ENCODE results near the gene PIMREG.
"Not testable (repeated sequence)": the region's sequence is repeated elsewhere in the genome, so short reads cannot be mapped to it uniquely, and the experiment has no call there.

PIMREG gene

DNA sequence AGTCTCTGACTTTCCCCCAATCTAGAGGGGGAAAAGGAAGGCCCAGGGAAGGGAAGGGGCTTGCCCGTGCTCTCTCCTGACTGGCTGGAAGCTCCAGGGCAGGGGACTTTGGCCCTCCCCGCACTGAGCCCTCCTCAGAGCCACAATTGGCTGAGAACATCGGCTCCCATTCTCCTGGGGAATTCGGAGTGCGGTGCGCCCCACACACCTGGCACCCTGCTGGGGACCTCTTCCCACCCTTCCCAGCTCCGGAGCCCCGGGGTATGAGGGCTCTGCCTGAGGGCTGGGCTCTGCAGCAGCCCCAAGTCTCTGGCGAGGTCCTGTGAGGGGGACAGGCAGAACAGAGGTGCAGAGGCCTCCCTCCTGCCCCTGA, 36.0 kb downstream of the PIMREG start:
- DNase-seq = no peak

DNA sequence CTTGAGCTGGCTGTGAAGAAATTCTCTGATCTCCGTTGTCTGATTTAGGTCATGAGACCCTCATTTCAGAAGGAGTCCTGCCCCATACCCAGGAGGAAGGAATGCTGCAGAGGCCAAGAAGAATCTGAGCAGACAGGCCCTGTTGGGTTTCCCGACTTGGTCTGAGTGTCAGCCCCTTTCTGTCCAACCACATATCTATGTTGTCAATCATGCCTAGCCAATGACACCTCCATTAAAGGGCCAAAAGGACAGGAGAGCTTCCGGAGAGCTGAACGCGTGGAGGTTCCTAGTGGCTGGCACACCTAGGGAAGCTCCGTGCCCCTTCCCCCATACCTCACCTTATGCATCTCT, 37.8 kb downstream of the PIMREG start:
- DNase-seq = no peak

DNA sequence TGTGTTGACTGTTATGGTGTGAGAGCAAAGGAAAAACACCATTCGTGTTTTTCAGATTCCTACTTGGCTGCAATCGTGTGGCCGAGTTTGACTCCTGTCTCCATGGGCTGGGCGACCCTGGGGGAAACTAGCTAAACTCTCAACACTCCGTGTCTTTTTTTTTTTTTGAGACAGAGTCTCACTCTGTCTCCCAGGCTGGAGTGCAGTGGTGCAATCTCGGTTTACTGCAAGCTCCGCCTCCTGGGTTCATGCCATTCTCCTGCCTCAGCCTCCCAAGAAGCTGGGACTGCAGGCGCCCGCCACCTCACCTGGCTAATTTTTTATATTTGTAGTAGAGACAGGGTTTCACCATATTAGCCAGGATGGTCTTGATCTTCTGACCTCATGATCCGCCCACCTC, 38.5 kb downstream of the PIMREG start:
- not testable (repeated sequence) for DNase-seq

DNA sequence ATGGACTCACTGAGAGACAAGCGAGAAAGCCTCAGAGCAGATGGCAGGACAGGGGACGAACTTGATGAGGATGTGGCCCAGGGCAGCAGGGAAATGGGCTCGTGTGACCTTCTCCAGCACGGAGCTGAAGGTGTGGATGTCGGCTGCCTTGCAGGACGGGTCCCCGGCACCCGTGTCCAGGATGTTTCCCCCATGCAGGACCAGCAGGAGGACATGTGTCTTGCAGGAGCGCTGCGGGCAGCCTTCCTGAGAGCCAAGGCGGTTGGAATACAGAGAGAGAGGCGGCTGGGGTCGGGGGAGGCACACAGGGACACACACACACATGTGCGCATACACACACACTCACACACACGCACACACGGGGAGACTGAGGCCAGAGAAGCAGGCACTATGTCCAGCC, 39.3 kb downstream of the PIMREG start:
- DNase-seq = no peak

DNA sequence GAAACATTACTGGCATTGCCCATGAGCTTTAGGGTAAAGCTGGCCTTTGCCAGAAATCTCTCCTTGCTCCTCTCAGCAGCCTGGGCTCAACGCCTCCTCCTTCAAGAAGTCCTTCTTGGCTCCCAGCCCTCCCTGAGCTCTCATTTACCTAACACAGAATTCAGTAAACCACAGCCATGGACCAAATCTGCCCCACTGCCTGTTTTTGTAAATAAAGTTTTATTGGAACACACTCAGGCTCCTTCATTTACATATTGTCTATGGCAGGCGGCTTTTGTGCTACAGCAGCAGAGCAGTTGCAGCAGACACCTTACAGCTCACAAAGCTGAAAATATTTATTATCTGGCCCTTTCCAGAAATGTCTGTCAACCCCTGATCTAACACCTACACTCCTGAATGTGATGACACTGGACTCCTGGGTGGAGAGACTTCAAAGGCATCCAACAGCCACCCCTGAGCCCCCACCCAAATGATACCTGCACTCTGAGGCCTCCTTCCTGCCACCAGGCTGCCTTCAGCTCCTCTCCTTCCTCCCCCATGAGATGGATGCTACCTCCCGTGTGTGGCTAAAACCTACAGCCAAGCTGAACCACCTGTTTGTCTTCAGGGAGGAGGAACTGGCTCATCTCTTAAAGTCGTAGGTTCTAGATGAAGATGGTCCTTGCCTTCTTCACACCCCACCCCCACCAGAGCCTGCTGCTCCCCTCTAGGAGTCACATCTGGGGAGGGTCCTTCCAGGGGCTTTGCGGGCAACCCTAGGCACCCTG, 41.6 kb downstream of the PIMREG start:
- DNase-seq = no peak

DNA sequence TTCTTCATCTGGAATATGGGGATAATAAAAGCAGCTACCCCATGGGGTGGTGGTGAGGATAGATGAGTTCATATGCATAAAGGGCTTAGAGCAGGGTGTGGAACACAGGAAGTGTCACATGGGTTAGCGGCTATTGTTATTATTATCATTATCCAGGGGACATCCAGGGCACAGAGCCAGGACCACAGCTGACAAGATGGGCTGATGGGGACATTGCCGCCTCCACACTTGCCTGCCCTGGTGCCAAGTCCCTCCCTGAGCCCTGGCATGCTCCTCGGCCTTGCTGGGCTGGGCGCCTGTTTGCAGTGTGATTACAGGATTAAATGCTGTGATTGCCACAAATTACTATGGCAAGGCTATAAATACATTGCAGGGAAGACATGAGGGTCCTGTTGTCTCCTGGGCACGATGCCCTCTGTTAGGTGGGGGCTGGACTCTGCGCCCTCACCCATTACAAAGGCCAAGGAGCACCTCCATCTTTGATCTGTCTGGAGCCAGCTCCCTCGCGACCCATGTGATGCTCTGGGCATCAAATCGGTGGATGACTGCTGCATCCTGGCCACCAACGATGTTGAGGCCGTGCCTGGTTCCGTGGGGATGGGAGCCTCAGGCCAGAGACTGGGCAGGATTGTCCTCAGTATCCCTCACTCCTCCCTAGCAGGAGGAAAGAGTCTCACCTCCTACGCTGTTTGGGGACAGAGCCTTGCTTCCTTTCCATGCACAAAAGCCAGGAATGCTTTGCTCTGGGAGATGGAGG, 43.2 kb downstream of the PIMREG start:
- no peak for DNase-seq

DNA sequence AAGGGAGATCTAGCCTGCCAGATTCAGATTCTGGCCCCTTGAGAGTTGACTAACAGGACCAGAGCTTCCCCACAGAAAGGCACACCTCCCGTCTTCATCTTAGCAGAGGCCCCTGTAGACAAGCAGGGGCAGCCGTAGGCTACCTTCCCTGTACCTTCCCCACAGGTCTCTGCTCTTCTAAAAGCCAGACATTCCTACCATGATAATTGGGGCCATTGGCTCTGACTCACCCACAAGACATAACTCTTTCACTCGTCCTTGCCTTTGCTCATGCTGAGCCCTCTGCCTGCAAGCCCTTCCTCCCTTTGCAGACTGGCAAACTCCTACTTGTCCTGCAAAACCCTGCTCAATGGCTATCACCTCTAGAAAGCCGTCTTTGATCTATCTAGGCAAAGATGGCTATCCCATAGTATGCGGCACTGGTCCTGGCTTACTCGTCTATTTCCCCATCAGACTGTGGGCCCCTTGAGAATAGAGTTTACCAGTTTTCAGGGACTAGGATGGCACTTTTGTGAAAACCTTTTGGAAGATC, 43.8 kb downstream of the PIMREG start:
- no peak for DNase-seq

DNA sequence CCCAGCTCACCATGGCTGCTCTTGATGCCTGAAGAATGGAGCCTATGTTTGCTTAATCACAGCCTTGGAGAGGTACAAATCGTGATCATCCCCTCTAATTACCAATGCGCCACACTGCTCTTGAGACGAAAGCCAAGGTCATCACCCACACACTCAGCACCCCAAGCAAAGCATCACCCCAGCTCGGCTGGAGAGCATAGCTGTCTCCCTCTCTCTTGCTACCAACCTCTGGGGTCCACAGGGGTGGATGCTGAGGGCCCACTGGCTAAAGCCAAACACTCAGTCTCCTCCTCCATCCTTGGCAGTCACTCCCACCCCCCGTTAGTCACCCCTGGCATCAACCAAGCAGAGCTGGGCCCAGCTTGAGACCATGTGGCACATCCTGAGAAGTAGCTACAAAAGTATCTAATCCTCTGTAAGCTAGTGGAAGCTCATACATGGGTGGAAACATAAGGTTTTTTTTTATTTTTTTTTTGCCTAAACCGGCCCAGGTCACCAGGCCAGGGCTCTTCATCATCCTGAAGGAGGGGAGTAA, 44.8 kb downstream of the PIMREG start:
- DNase-seq = no peak

DNA sequence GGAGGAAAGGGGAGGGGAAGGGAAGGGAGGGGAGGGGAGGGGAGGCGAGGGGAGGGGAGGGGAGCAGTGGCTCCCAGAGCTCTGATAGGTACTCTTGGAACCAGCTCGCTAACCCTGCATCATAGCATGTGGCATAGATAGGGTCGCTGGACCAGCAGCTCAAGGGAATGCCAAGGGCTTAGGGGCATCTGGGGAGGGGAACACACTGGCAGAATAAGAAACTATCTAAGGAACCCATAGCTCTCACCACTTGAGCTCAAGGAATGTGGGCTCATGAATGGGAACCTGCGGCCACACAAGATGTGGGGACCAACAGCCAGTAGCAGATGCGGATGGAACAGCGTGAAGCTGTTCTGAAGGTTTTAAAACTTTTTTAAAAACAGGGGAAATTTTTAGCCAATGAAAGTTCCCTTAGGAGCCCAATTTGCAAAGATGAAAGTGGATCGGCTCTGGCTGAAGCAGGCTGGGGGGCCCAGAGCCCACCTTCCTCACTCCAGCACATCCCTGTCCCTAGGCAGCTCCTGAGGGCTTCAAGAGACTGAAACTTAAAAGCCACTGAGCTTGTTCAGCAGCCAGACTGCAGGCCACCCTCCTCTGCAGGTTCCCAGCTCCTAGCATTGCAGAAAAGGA, 46.9 kb downstream of the PIMREG start:
- no peak for DNase-seq

DNA sequence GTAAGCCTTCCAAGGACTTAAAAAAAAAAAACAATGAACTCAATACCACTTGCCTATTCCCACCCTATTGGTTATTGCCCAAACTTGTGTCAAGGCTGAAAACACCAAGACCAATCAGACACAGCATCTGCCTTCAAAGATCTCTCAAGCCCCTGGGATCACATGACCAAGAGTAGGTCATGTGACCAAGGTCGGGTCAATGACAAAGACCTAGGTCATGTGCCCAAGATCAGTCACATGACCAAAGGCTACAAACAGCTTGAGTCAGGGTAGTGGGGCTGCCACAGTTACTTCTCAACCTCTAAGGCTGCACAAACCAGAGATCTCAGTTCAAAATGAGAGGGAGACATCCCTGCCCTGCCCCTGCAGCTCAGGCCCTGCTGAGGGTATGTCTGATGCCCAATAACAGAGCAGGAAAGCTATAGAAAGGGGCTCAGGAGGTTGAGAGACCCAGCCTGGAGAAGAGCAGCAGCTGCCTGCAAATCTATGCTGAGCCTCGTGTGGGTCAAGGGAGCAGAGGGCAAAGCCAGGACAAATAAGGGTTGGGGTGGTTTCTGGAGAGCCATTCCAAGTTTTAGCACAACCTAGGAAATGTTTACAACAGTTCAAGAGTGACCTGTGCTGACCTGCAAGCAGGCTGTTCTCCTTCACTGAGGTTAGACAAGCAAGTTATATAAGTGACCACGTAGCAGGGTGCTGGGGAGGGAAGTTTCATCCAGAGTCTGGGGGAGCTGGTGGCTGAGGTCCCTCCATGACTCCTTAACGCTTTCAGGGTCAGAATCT, 48.8 kb downstream of the PIMREG start:
- DNase-seq = no peak

DNA sequence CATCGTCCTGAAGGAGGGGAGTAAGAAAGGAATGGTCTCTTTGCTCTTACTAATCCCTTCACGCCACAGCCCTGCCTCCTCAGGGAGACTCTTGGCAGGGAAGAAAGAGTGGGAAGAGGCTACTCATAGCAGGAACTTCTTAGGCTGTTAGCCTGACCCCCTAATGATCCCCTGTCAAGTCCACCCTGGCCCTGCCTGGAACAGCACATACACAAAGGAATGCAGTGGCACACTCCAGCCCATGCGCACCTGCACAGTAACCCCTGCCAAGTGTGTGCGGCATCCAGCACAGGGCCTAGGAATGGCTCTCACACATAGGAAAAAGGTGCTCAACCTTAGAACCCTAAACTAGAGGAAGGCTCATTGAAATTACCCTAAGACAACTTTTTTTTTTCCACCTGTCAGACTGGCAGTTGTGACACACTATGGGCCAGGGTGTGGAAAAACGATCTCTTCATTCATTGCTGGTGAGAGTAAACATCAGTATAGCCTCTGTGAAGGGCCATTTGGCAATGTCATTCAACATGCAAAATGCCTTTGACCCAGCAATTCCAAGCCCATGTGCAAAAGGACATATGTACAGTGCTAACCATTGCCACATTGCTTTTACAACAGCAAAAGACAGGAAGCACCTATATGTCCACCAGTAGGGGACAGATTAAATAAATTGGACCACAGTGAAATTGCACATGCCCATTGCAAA, 50.1 kb downstream of the PIMREG start:
- DNase-seq = no peak

DNA sequence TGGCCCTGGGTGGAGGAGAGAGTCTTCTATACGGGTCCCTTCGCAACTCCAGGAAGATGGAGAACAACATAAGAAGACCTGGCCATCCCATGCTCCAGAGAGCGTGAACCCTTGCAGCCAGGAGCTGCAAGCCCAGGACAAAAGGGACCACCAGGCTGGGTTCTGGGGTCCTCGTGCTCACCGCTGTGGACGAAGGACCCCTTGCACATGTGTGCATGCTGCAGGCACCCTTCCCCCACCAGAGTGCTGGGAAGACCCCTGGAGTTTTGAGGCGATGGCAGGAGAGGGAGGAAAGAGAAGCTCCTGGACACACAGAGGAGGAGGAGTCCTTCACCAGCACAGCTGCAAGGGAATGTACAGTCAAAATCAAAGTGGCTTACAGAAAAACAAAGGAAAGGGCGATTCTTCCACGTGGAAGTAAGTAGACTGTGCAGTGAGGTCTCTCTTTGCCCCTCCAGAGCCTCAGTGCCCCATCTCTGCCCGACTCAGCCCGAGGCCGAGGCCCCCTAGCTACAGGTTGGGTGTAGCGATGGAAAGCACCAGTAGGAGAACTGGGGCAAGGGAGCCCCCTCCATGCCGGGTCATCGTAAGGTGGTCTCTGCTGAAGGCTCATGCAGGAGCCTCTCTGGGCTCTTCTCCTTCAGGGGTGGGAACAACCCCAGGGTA, 51.3 kb downstream of the PIMREG start:
- DNase-seq = no peak

DNA sequence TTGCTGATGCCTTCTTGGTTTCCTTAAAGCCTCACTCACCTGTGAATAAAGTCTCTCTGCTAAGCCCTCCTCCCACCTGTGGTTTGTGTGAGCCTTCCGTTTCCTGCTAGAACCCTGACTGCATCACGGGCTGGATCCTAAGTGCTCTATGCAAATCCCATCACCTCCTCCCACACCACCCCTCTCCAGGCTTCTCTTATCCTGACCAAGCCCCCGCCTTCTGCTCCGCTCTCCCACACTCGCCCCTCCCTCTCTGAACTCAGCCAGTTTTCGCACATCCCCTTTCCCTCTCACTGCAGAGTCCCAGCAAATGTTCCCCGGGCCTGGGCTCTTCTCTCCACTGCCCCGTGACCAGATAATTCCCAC, 51.8 kb downstream of the PIMREG start:
- no peak for DNase-seq

DNA sequence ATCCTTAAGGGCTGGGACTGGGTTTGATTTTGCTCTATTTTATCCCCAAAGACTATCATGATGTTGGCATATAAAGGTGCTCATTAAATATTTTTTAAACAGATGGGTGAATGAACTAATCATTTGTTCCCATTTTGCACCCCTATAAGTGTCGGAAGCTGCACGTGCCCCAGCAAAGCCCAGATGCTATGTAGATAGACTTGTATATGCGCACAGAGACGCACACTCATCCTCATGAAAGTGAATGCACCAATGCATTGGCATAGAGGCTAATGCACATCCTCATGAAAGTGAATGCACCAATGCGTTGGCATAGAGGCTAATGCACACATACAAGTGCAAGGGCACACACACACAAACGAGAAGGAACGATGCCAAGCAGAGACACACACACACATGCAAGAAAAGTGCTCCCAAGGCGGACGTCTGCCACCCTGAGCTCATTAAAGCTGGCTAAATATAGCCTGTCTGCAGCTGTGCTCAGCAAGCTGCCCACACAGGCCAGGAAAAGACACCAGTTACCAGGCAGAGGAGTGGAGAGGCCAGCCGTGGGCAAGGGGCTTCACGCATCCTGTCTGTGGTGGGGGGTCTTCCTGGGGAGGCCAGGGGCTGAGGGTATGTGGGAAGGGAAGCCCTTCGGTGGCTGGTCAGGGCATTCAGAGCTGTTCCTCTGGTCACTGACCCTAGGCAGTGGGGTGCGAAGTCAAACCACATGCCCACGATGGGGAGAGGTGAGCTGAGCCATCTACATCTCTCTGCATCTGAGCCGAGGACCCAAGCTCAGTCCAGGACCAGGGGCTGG, 52.6 kb downstream of the PIMREG start:
- no peak for DNase-seq

DNA sequence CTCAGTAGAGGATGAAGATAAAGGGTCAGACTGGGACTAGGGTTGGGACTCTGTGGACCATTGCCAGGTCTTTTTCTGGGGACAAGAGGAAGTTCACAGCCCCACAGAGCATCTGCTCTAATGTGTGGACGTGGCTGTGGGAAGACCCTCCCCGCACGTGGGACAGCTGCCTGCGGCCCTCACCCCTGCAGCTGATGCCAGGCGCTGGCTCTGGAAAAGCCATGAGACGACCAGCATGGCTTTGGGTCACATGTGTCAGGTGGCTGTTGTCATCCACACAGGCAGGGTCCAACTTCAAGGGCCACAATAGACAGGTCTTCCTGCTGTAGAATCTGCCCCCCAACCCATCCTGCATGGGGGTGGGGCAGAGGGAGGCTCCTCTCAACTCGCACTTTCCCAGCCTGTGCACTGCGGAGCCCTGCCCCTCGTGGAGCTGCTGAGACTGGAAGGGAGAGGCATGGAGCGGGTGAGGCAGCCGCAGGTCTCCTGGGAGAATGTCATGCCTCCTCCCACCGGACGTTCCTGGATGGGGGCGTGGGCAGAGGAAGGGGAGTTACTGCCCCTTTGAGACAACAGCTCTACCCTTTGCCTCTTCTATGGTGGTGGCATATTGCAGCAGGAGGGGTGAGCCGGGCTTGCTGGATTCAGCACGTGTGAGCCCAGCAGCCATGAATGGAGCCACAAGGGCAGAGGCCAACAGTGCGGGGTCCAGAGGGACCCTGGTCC, 53.4 kb downstream of the PIMREG start:
- no peak for DNase-seq

DNA sequence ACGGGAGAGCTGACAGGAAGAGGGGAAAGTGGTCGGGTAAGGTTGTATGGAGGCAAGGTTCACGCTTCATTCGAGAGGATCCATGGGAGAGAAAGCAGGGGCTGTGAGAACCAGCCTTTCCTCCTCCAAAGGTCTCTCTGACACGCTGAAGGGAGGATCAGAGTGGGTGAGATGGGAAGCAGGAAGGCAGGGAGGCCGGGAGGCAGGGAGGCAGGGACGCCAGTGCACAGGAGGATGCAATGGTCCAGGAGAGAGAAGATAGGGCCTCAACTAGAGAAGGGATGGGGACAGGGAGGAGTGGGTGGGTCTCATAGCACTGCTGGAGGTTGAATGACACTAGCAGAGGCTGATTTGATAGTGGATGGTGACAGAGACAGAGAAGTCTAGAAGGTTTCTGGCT, 54.1 kb downstream of the PIMREG start:
- no peak for DNase-seq

DNA sequence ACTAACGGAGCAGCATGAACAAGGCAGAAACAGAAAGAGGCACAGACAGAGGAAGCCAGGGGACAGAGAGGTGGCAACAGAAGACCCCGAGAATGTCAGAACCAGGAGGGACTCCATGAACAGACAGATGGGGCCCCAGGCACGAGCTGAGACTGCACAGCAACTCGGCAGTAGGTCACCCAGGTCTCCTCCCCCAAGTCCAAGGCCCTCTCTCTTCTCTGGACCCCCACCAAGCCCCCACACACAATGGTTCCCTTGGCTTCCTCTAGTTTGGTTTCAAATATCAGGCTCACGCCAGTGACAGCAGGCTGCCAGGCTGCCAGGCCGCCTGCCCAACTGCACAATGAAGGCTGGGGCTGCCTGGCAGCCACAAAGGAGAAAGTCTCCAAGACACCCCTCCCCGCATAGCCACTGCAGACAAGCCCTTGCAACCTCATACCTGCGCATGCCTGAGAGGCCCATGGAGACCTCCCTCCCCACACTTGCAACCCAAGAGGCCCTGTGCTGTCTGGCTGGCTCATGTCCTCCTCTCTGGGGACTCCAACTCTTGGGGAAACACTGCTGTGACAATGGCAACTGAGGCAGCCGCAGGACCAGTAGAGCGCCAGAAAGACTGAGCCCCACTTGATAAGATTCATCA, 54.8 kb downstream of the PIMREG start:
- DNase-seq = no peak
